ENCODE measurements around the gene TMEM17. TPM values are rescaled to one million over a fixed set of nuclear protein-coding genes. Genes with fewer than 3 reads are reported as not detected.

The TMEM17 gene
- total and polyA plus RNA-seq, 10 donors = 0.22 to 2.6 (median 0.69) TPM; not detected in 1

DNA sequence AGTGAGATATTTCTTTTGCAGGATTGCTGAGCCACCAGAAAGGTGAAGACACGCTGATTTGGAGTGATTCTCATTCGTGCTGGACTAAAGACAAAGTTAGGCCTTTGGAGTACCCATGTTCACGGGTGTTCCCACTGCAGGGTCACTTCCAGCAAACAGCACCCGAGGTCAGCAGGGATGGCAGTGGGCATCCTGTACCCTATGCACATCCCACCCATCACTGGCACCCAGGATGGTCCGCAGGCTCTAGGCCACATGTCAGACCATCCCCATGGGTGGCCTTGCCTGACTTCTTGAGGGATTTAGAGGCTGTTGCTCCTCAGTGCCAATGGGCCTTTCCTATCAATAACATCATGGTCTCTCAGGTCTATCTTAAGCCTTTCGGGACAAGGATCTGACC is 39.3 kb upstream of the TMEM17 start:
- TF ChIP-seq POLR2AphosphoS5 (IDR thresholded peaks at IDR 0.05) = no peak
- no peak for TF ChIP-seq POLR2A (IDR thresholded peaks at IDR 0.05)
- TF ChIP-seq, protein P1, sequence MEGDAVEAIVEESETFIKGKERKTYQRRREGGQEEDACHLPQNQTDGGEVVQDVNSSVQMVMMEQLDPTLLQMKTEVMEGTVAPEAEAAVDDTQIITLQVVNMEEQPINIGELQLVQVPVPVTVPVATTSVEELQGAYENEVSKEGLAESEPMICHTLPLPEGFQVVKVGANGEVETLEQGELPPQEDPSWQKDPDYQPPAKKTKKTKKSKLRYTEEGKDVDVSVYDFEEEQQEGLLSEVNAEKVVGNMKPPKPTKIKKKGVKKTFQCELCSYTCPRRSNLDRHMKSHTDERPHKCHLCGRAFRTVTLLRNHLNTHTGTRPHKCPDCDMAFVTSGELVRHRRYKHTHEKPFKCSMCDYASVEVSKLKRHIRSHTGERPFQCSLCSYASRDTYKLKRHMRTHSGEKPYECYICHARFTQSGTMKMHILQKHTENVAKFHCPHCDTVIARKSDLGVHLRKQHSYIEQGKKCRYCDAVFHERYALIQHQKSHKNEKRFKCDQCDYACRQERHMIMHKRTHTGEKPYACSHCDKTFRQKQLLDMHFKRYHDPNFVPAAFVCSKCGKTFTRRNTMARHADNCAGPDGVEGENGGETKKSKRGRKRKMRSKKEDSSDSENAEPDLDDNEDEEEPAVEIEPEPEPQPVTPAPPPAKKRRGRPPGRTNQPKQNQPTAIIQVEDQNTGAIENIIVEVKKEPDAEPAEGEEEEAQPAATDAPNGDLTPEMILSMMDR (IDR thresholded peaks at IDR 0.05 in 8 of 11, conservative IDR thresholded peaks at IDR 0.05 in 3 of 11) = no peak
- Histone ChIP-seq H3K27ac (no peak overlapping the region), H3K27me3 (replicated peaks in 1 of 7) (no peaks in the 10 kb centered on the region), H3K36me3 (no peaks in the 10 kb centered on the region), H3K4me1 (no peaks in the 10 kb centered on the region), H3K9me3 (no peaks in the 10 kb centered on the region), H3K4me3 (no peak overlapping the region)
- intact Hi-C loops (cut with DNase I; ENCODE audit: low total_unique reads) = no loop called here
- DNase-seq = no peak
- WGBS, 5 donors = 71 to 98% (median 92%) methylated on average over 6 of the region's 6 CpGs

- 84 to 93% (median 88%) methylated on average over 5 of the region's 5 CpGs for WGBS, 5 donors
- intact Hi-C loops (cut with DNase I; ENCODE audit: low total_unique reads) = no loop called here
- Histone ChIP-seq H3K4me1 (no peaks in the 10 kb centered on the region), H3K27me3 (replicated peaks in 1 of 7) (peaks cover 0 to 6% (median 0%) of the 10 kb centered on the region in 7 donors), H3K36me3 (no peaks in the 10 kb centered on the region), H3K4me3 (no peak overlapping the region), H3K9me3 (peaks cover 0 to 3% (median 0%) of the 10 kb centered on the region in 8 donors), H3K27ac (no peak overlapping the region)
- TF ChIP-seq POLR2A (IDR thresholded peaks at IDR 0.05) (no peak), POLR2AphosphoS5 (IDR thresholded peaks at IDR 0.05) (no peak)
- TF ChIP-seq, protein P1 (IDR thresholded peaks at IDR 0.05 in 8 of 11, conservative IDR thresholded peaks at IDR 0.05 in 3 of 11) = no peak
- no peak for DNase-seq
Observed at GRCh38 chr2:62540408-62541168, 34.6 kb upstream of the TMEM17 start.

GRCh38 chr2:62539606-62540407 is 33.8 kb upstream of the TMEM17 start:
- no peak overlapping the region for H3K27ac ChIP-seq
- no peaks in the 10 kb centered on the region for H3K36me3 ChIP-seq
- peaks cover 0 to 10% (median 0%) of the 10 kb centered on the region in 8 donors for H3K9me3 ChIP-seq
- no peak for DNase-seq
- no peaks in the 10 kb centered on the region for H3K4me1 ChIP-seq
- peaks cover 0 to 6% (median 0%) of the 10 kb centered on the region in 7 donors for H3K27me3 ChIP-seq (replicated peaks in 1 of 7)
- no peak overlapping the region for H3K4me3 ChIP-seq
- intact Hi-C loops (cut with DNase I; ENCODE audit: low total_unique reads) = no loop called here
- TF ChIP-seq POLR2AphosphoS5 (IDR thresholded peaks at IDR 0.05) = no peak
- TF ChIP-seq, protein P1 (IDR thresholded peaks at IDR 0.05 in 8 of 11, conservative IDR thresholded peaks at IDR 0.05 in 3 of 11) = no peak
- no peak for TF ChIP-seq POLR2A (IDR thresholded peaks at IDR 0.05)

DNA sequence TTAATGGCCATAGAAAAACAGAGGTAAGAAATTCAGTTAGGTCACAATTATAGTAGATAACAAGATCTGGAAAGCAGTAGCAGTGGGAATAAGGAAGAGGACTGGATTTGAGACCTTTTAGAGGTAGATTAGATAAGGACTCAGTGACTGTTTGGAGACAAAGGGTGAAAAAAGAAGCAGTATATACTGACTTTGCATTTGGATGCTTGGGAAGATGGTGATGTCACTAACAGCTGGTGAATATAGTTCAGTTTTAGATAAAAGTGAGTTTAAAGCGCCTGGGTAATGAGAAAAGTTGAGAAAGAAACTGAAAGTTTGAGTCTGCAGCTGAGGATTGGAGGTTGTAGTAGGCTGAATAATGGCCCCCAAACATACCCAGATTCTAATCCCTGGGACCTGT is 32.8 kb upstream of the TMEM17 start:
- DNase-seq = no peak
- Histone ChIP-seq H3K36me3 (no peaks in the 10 kb centered on the region), H3K4me1 (no peaks in the 10 kb centered on the region), H3K9me3 (peaks cover 0 to 19% (median 4%) of the 10 kb centered on the region in 8 donors), H3K27me3 (replicated peaks in 1 of 7) (peaks cover 0 to 6% (median 0%) of the 10 kb centered on the region in 7 donors), H3K27ac (no peak overlapping the region), H3K4me3 (no peak overlapping the region)
- 79 to 89% (median 83%) methylated on average over 1 of the region's 1 CpG for WGBS, 5 donors
- TF ChIP-seq POLR2A (IDR thresholded peaks at IDR 0.05) (no peak), POLR2AphosphoS5 (IDR thresholded peaks at IDR 0.05) (no peak)
- TF ChIP-seq, protein P1 (IDR thresholded peaks at IDR 0.05 in 8 of 11, conservative IDR thresholded peaks at IDR 0.05 in 3 of 11) = no peak
- intact Hi-C loops (cut with DNase I; ENCODE audit: low total_unique reads) = no loop called here

Measured in spleen (tissue), 11 donors.